Measurements from ENCODE around the gene CRLF1. TPM values are rescaled to one million over a fixed set of nuclear protein-coding genes. Genes with fewer than 3 reads are reported as not detected.

CRLF1 gene
- total and polyA plus RNA-seq, 2 donors (not counting 1 experiment from before 2014, with no cell fraction given): not detected

DNA sequence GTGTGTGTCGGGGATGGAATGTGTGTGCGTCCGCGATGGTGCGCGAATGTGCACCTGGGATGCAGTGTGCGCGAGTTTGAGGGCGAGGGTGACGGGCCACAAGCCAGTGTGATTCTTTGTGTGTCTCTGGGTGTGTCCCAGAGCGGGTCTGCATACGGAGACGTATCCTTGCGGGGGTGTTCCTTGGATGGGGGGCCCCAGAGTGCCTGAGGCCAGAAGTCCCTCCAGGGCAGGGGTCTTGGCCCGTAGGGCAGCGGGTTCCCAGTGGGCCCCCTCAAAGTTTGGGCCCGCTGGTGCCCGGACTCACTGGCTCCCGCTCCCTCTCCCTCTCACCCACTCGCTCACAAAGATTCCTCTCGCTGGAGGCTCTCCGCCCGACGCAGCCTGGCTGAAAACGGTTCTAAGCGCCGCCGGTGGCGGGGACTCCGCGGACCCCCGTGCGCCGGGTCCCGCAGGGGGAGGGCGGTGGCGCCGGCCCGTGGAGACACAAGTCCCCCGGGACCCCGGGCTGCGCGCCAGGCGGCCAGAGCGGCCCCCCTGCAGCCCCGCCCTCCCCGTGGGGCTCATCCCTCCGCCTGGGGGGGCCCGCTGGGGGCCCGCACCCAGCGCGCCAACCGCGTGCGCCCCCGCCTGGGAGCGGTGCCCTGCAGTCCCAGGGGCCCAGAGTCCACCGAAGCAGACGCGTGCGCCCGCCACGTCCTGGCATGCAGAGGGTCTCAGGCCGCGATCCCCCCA lies 886 bp downstream of the CRLF1 start:
- Histone ChIP-seq H3K79me2 (ENCODE audit: control insufficient read depth, insufficient read depth, low read length) (no peaks in the 10 kb centered on the region), H3K4me3 (ENCODE audit: control extremely low read depth in 1 of 5, extremely low read depth in 1 of 5, insufficient read depth in 1 of 5, low read depth in 2 of 5, low read length in 4 of 5) (no peak overlapping the region), H3K27ac (ENCODE audit: low read length in 2 of 2) (no peak overlapping the region), H3K9me3 (ENCODE audit: control extremely low read depth in 1 of 3, control insufficient read depth in 2 of 3, insufficient read depth in 1 of 3, low read length in 2 of 3) (peaks cover 0 to 15% (median 0%) of the 10 kb centered on the region in 3 donors), H4K20me1 (ENCODE audit: control insufficient read depth, insufficient read depth, low read length, poor library complexity, severe bottlenecking) (no peaks in the 10 kb centered on the region), H3K27me3 (replicated peaks in 1 of 4; ENCODE audit: control extremely low read depth in 1 of 4, control insufficient read depth in 3 of 4, insufficient read depth in 4 of 4, low read length in 3 of 4) (peaks cover 0 to 77% (median 55%) of the 10 kb centered on the region in 4 experiments), H3K4me1 (ENCODE audit: control insufficient read depth in 2 of 2, insufficient read depth in 2 of 2, low read length in 2 of 2) (peaks cover 31 to 33% of the 10 kb centered on the region in 2 donors), H3K9ac (ENCODE audit: low read length) (no peak overlapping the region), H3K36me3 (replicated peaks in 1 of 2; ENCODE audit: control extremely low read depth in 1 of 2, control insufficient read depth in 1 of 2, extremely low read depth in 1 of 2, insufficient read depth in 2 of 2, low read length in 1 of 2) (no peaks in the 10 kb centered on the region), H2AFZ (ENCODE audit: insufficient read depth, low read depth, low read length, poor library complexity, severe bottlenecking) (no peak overlapping the region), H3K4me2 (replicated peaks; ENCODE audit: low read depth, low read length, poor library complexity, severe bottlenecking) (peak overlapping the region; percentile 47)
- no peaks in the 10 kb centered on the region for H3K9me3 Mint-ChIP-seq (ENCODE audit: insufficient read depth)
- H3K4me1 Mint-ChIP-seq: peaks cover 23% of the 10 kb centered on the region
- ChIA-PET CTCF (interaction anchor here (0.6 kb wide), 1 partner anchor 19 kb away, joined by 3 read pairs; no protein-coding TSS in a partner anchor), POLR2A (no interaction called here)
- DNase-seq: no peak
- ATAC-seq (ENCODE audit: low read depth): peak; percentile 12
- no peak overlapping the region for H3K27ac Mint-ChIP-seq
- TF ChIP-seq, protein P1, sequence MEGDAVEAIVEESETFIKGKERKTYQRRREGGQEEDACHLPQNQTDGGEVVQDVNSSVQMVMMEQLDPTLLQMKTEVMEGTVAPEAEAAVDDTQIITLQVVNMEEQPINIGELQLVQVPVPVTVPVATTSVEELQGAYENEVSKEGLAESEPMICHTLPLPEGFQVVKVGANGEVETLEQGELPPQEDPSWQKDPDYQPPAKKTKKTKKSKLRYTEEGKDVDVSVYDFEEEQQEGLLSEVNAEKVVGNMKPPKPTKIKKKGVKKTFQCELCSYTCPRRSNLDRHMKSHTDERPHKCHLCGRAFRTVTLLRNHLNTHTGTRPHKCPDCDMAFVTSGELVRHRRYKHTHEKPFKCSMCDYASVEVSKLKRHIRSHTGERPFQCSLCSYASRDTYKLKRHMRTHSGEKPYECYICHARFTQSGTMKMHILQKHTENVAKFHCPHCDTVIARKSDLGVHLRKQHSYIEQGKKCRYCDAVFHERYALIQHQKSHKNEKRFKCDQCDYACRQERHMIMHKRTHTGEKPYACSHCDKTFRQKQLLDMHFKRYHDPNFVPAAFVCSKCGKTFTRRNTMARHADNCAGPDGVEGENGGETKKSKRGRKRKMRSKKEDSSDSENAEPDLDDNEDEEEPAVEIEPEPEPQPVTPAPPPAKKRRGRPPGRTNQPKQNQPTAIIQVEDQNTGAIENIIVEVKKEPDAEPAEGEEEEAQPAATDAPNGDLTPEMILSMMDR (IDR thresholded peaks at IDR 0.05): no peak
- TF ChIP-seq EZH2 (IDR thresholded peaks at IDR 0.05; ENCODE audit: borderline replicate concordance, insufficient read depth, low read depth, low read length, poor library complexity, severe bottlenecking): no peak
- intact Hi-C loops (cut with micrococcal nuclease): no loop called here
- 2% methylated on average over 65 of the region's 65 CpGs for WGBS (ENCODE audit: insufficient coverage)
- H3K27me3 Mint-ChIP-seq: peaks cover 45% of the 10 kb centered on the region
- peak overlapping the region; percentile 66 for H3K4me3 Mint-ChIP-seq

GRCh38 chr19:18605196-18605545 lies 1.4 kb downstream of the CRLF1 start:
- no peak overlapping the region for H3K9ac ChIP-seq (ENCODE audit: low read length)
- ChIA-PET POLR2A (no interaction called here), CTCF (interaction anchor here (0.6 kb wide), 1 partner anchor 19 kb away, joined by 3 read pairs; no protein-coding TSS in a partner anchor)
- Mint-ChIP-seq H3K27ac (no peak overlapping the region), H3K4me3 (peak overlapping the region; percentile 66), H3K27me3 (peaks cover 45% of the 10 kb centered on the region), H3K4me1 (peaks cover 23% of the 10 kb centered on the region), H3K9me3 (ENCODE audit: insufficient read depth) (no peaks in the 10 kb centered on the region)
- no peaks in the 10 kb centered on the region for H3K79me2 ChIP-seq (ENCODE audit: control insufficient read depth, insufficient read depth, low read length)
- peaks cover 0 to 71% (median 50%) of the 10 kb centered on the region in 4 experiments for H3K27me3 ChIP-seq (replicated peaks in 1 of 4; ENCODE audit: control extremely low read depth in 1 of 4, control insufficient read depth in 3 of 4, insufficient read depth in 4 of 4, low read length in 3 of 4)
- intact Hi-C loops (cut with micrococcal nuclease): no loop called here
- no peak overlapping the region for H2AFZ ChIP-seq (ENCODE audit: insufficient read depth, low read depth, low read length, poor library complexity, severe bottlenecking)
- H4K20me1 ChIP-seq (ENCODE audit: control insufficient read depth, insufficient read depth, low read length, poor library complexity, severe bottlenecking): no peaks in the 10 kb centered on the region
- H3K36me3 ChIP-seq (replicated peaks in 1 of 2; ENCODE audit: control extremely low read depth in 1 of 2, control insufficient read depth in 1 of 2, extremely low read depth in 1 of 2, insufficient read depth in 2 of 2, low read length in 1 of 2): no peaks in the 10 kb centered on the region
- WGBS (ENCODE audit: insufficient coverage): 12% methylated on average over 17 of the region's 17 CpGs
- DNase-seq: no peak
- H3K4me1 ChIP-seq (ENCODE audit: control insufficient read depth in 2 of 2, insufficient read depth in 2 of 2, low read length in 2 of 2): peaks cover 29 to 31% of the 10 kb centered on the region in 2 donors
- TF ChIP-seq EZH2 (IDR thresholded peaks at IDR 0.05; ENCODE audit: borderline replicate concordance, insufficient read depth, low read depth, low read length, poor library complexity, severe bottlenecking): no peak
- TF ChIP-seq, protein P1 (IDR thresholded peaks at IDR 0.05): no peak
- H3K4me3 ChIP-seq (ENCODE audit: control extremely low read depth in 1 of 5, extremely low read depth in 1 of 5, insufficient read depth in 1 of 5, low read depth in 2 of 5, low read length in 4 of 5): no peak overlapping the region
- H3K9me3 ChIP-seq (ENCODE audit: control extremely low read depth in 1 of 3, control insufficient read depth in 2 of 3, insufficient read depth in 1 of 3, low read length in 2 of 3): peaks cover 0 to 12% (median 0%) of the 10 kb centered on the region in 3 donors
- H3K4me2 ChIP-seq (replicated peaks; ENCODE audit: low read depth, low read length, poor library complexity, severe bottlenecking): peak overlapping the region; percentile 47
- no peak overlapping the region for H3K27ac ChIP-seq (ENCODE audit: low read length in 2 of 2)
- no peak for ATAC-seq (ENCODE audit: low read depth)

Data from B cell (primary cell).